ENCODE data around the gene ATP10A. TPM values are rescaled to one million over a fixed set of nuclear protein-coding genes. Genes with fewer than 3 reads are reported as not detected.

ATP10A gene
- total RNA-seq, 2 donors from 2014 or later, result 16.6 to 22.8 TPM

DNA sequence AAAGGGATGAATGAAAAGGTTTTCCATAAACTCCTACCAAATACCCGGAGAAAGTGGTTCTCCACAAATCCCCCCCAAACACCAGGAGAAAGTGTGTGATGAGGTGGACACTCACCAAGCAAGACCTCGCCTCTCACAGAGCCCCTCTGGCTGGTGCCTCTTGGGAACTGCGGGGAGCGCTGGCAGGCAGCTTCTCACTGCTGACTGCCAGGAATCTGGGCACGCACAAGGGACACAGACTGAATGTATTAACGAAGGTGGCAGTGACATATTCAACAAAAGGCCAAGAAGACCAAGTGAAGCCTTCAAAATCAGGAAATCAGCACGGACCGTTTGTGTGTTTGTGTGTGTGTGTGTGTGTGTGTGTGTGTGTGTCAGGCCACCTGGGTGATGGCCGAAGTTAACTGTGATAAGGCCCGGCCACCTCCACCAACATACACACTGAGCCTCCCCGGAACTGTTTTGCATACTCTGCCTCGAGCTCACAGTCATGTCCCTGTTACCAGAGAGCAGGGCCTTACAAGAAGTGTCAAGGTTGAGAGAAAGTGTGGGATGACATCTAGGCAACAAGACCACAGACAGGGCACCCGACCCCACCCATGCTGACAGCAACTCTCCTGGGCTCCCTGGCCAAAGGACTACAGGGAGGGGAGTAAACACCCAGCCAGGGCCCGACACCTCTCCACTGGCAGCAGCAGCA lies 18.0 kb downstream of the ATP10A start:
- DNase-seq (ENCODE audit: low spot score) (no peak), ATAC-seq (peak; percentile 74 to 79)
- Mint-ChIP-seq H3K36me3 (no peaks in the 10 kb centered on the region), H3K27me3 (no peaks in the 10 kb centered on the region), H3K27ac (peak overlapping the region; percentile 49 to 82), H3K9me3 (no peaks in the 10 kb centered on the region), H3K4me3 (peak overlapping the region; percentile 74), H3K4me1 (ENCODE audit: low read depth in 2 of 2) (peaks cover 51 to 59% of the 10 kb centered on the region in 2 donors)

DNA sequence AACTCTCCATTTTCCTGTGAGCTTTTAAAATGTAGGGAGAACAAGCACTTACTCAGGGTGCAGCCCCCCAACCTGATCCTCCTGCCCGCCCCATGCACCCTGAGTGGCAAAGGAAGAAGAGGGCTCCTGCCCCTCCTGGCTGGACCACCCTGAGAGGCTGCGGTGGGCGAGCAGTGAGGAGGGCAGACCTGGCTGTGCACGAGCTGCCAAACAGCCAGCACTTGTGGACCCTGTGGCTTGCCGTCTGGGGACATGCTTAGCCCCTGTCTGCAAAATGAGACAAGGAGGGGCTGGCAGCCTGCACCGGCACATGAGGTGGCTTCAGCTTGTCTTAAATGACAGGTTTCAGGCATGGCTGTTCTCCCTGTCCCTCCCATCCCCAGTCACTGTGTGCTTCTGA lies 18.6 kb downstream of the ATP10A start:
- peak overlapping the region; percentile 49 to 82 for H3K27ac Mint-ChIP-seq
- no peak overlapping the region for H3K4me3 Mint-ChIP-seq
- H3K9me3 Mint-ChIP-seq, result no peaks in the 10 kb centered on the region
- DNase-seq (ENCODE audit: low spot score), result no peak
- peaks cover 45 to 55% of the 10 kb centered on the region in 2 donors for H3K4me1 Mint-ChIP-seq (ENCODE audit: low read depth in 2 of 2)
- no peaks in the 10 kb centered on the region for H3K36me3 Mint-ChIP-seq
- no peaks in the 10 kb centered on the region for H3K27me3 Mint-ChIP-seq
- ATAC-seq, result no peak

DNA sequence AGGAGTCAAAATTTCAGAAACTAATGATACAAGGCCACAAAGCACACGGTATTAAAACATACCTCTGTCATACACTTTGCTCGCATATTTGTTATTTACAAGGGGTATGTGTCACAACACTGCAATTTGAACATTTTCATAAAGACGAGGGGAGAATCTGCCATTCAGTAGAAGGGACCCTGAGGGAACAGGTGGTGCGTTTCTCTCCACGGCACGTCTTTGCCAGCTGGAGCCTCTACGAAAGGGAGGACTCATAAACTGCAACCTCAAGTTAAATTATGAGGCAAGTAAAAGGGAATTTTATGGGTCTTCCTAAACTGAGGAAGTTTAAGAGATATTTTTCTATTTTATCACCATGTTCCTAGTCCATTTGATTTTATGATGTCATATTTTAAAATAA lies 19.1 kb downstream of the ATP10A start:
- no peaks in the 10 kb centered on the region for H3K9me3 Mint-ChIP-seq
- DNase-seq (ENCODE audit: low spot score), result no peak
- H3K4me3 Mint-ChIP-seq, result no peak overlapping the region
- H3K4me1 Mint-ChIP-seq (ENCODE audit: low read depth in 2 of 2), result peaks cover 43 to 54% of the 10 kb centered on the region in 2 donors
- peak overlapping the region; percentile 13 to 68 for H3K27ac Mint-ChIP-seq
- no peaks in the 10 kb centered on the region for H3K36me3 Mint-ChIP-seq
- ATAC-seq, result no peak
- H3K27me3 Mint-ChIP-seq, result no peaks in the 10 kb centered on the region

DNA sequence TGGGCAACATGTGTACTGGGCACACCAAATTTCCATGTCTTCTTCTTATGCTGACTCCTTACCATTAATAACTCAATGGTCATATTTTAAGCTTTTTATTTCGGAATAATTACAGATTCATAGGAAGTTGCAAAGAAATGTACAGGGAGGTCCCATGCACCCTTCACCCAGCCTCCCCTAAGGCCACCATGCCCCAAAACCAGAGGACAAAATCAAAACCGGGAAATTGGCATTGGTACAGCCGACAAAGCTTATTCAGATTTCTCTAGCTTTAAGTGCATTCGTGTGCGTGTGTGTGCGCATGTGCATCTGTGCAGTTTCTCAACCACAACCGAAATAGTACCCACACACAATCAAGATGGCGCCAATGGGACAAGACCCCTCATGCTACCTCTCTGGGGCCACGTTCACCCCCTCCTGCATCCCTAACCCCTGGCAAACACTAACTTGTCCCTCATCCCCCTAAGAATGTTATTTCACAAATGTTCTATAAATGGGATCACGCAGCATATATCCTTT lies 23.4 kb downstream of the ATP10A start:
- Mint-ChIP-seq H3K27me3 (no peaks in the 10 kb centered on the region), H3K9me3 (no peaks in the 10 kb centered on the region), H3K4me1 (ENCODE audit: low read depth in 2 of 2) (peaks cover 29 to 47% of the 10 kb centered on the region in 2 donors), H3K27ac (peak overlapping the region in 1 of 2 donors; percentile 45), H3K36me3 (no peaks in the 10 kb centered on the region), H3K4me3 (no peak overlapping the region)
- DNase-seq (ENCODE audit: low spot score) (no peak), ATAC-seq (no peak)

DNA sequence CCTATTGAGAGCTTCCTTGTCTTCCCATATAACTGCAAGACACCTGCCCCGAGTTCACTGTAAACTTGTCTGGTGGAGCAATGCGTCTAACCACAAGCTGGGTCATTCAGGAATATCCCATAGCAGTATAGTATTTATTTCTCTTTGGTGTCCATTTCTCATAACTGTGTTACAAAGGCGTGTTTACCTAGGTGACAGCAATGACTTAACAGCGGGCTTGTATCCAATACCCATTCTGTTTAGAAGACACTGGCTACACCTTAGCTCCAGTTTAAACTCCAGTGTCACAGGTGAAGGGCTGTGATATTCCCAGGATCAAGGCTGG lies 24.3 kb downstream of the ATP10A start:
- no peaks in the 10 kb centered on the region for H3K9me3 Mint-ChIP-seq
- H3K4me3 Mint-ChIP-seq, result no peak overlapping the region
- ATAC-seq, result no peak
- no peaks in the 10 kb centered on the region for H3K36me3 Mint-ChIP-seq
- DNase-seq (ENCODE audit: low spot score), result no peak
- H3K27ac Mint-ChIP-seq, result no peak overlapping the region
- no peaks in the 10 kb centered on the region for H3K27me3 Mint-ChIP-seq
- H3K4me1 Mint-ChIP-seq (ENCODE audit: low read depth in 2 of 2), result peaks cover 28 to 49% of the 10 kb centered on the region in 2 donors

DNA sequence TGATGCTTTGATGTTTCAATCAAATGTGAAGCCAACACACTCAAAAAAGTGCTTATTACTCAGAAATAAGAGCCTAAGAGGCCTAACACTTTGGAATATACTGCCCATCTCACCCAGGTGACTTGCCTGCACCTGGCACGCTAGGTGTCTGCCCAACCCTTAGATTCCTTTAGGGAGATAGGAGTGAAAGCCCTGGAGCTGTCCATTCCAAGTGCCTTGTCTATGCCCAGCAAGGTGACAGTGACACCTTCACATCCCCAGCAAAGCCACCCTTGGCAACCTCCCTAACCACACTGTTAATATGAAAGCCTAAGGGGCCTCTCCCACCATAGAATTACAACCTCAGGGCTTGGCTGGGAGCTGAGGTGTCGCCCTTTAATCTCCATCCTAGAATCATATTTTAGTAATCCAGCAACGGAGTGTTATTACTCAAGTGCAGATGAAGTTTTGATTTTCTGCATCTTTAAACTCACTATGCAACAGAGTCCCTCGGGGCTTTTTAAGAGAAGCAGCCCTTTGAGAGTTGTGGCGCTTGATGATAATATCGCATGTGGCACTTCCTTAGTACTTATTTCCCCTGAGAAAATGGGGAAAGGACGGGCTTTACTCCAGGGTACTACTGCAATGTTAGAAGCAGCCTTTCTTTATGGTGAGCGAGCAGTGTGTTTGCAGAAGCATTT lies 24.8 kb downstream of the ATP10A start:
- no peak for ATAC-seq
- Mint-ChIP-seq H3K9me3 (no peaks in the 10 kb centered on the region), H3K36me3 (no peaks in the 10 kb centered on the region), H3K27me3 (no peaks in the 10 kb centered on the region), H3K27ac (no peak overlapping the region), H3K4me1 (ENCODE audit: low read depth in 2 of 2) (peaks cover 25 to 45% of the 10 kb centered on the region in 2 donors), H3K4me3 (no peak overlapping the region)
- no peak for DNase-seq (ENCODE audit: low spot score)

DNA sequence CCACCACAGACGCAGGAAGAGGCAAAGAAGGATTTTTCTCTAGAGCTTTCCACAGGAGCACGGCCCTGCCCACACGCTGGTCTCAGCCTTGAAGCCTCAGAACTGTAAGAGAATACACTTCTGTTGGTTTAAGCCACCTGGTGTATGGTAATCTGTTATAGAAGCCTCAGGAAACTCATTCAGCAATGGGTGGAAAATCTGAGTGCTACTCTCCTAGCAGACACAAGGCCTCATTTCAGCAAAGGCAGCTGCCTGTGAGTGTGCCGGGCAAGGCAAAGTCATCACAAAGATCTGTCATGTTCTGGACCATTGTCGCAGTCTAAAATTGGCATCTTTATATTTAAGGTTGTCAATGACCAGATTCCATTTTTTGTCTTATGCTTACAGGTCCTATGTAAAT lies 31.0 kb downstream of the ATP10A start:
- Mint-ChIP-seq H3K36me3 (peaks cover 5% of the 10 kb centered on the region), H3K27ac (peak overlapping the region in 1 of 2 donors; percentile 1), H3K27me3 (no peaks in the 10 kb centered on the region), H3K4me1 (ENCODE audit: low read depth in 2 of 2) (peaks cover 25 to 36% of the 10 kb centered on the region in 2 donors), H3K4me3 (no peak overlapping the region), H3K9me3 (peaks cover 3% of the 10 kb centered on the region)
- no peak for DNase-seq (ENCODE audit: low spot score)
- ATAC-seq, result no peak

DNA sequence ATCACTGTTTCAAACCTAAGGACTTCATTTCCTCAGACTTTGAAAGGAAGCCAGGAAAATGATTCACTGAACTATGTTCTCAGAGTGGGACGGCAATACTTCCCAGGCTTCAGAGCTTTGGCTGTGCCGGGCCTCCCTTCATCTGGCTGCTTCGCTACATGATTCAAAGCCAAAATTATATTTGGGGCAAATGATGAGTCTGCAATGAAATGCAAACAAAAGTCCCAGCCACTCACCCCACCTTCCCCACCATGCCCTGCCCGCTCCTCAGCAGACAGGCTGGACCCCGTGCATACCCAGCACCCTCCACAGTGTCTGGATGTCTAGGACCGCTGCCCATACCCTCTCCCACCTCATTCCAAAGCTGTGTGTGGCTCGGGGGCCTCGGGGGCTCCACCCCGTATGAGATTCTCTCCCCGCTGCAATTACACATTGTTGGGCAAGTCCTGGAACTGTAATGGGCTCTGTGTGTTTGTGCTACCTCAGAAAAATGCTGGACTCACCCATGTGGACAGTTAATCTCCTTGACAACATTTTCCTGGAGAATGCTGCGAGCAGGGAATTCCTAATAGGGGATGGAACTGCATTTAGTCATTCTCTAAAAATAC lies 32.2 kb downstream of the ATP10A start:
- peaks cover 4% of the 10 kb centered on the region for H3K9me3 Mint-ChIP-seq
- DNase-seq (ENCODE audit: low spot score), result no peak
- H3K36me3 Mint-ChIP-seq, result peaks cover 6% of the 10 kb centered on the region

DNA sequence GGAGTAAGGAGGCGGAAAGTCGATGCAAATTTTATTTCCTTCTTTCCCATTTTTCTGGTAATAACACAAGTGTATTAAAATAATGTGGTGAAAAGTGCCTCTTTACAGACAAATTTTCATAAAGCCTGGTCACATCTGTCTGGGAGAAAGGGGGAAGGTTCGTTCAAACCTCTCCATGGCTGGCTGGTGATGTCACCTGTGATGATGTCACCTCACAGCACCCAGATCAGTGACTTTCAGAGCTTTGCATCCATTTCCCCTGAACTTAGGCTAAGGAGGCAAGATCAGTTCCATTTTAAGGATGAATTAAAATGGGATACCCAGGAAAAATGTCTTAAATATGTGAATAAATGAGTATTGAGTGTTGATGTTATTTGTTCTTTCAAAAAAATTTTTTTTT lies 34.1 kb downstream of the ATP10A start:
- ATAC-seq (no peak), DNase-seq (ENCODE audit: low spot score) (no peak)
- peaks cover 15% of the 10 kb centered on the region for H3K36me3 Mint-ChIP-seq
- H3K27me3 Mint-ChIP-seq, result no peaks in the 10 kb centered on the region
- H3K27ac Mint-ChIP-seq, result peak overlapping the region in 1 of 2 donors; percentile 51
- no peak overlapping the region for H3K4me3 Mint-ChIP-seq
- peaks cover 22 to 38% of the 10 kb centered on the region in 2 donors for H3K4me1 Mint-ChIP-seq (ENCODE audit: low read depth in 2 of 2)
- H3K9me3 Mint-ChIP-seq, result peaks cover 5% of the 10 kb centered on the region

More for the DNA sequence above, 32.2 kb downstream of the ATP10A start:
- ATAC-seq, result no peak
- H3K4me3 Mint-ChIP-seq, result no peak overlapping the region
- H3K27ac Mint-ChIP-seq, result no peak overlapping the region
- H3K4me1 Mint-ChIP-seq (ENCODE audit: low read depth in 2 of 2), result peaks cover 19 to 32% of the 10 kb centered on the region in 2 donors
- no peaks in the 10 kb centered on the region for H3K27me3 Mint-ChIP-seq

DNA sequence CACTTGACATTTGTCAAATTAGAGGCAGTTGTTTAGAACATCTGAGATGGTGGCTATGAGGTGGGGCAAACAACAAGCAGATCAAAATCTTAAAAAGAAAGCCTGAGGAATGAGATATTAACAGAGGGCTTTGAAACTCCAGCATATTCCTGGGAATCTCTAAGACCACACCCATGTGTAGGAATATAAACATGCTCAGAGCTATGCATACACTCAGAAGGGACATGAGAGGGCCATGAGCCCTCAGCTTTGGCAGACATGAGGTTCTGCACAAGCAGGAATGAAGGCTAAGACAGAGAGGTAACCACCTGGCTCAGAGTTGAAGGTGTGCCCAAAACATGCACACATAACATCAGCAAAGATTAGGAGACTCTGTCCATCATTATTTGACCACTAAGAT lies 37.9 kb downstream of the ATP10A start:
- DNase-seq (ENCODE audit: low spot score), result no peak
- no peaks in the 10 kb centered on the region for H3K27me3 Mint-ChIP-seq
- no peak overlapping the region for H3K27ac Mint-ChIP-seq
- no peak overlapping the region for H3K4me3 Mint-ChIP-seq
- peaks cover 16 to 32% of the 10 kb centered on the region in 2 donors for H3K4me1 Mint-ChIP-seq (ENCODE audit: low read depth in 2 of 2)
- H3K36me3 Mint-ChIP-seq, result peaks cover 15% of the 10 kb centered on the region
- no peak for ATAC-seq
- H3K9me3 Mint-ChIP-seq, result peaks cover 5% of the 10 kb centered on the region

DNA sequence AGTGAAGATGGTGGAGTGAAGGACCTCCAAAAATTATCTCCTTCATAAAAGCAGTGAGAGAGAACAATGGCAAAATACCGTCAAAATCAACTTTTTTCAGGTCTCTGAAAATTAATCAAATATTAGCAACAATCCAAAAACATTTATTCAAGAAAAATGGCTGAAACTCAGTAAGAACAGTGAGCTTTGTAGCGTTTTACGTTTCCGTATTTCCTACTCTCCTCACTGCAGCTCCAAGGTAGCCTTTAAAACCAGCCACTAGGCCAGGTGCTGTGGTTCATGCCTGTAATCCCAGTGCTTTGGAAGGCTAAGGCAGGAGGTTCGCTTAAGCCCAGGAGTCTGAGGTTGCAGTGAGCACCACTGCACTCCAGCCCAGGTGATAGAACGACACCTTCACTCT lies 38.5 kb downstream of the ATP10A start:
- DNase-seq (ENCODE audit: low spot score) (no peak), ATAC-seq (no peak)
- peaks cover 5% of the 10 kb centered on the region for H3K9me3 Mint-ChIP-seq
- H3K4me1 Mint-ChIP-seq (ENCODE audit: low read depth in 2 of 2), result peaks cover 16 to 30% of the 10 kb centered on the region in 2 donors
- H3K27ac Mint-ChIP-seq, result no peak overlapping the region
- no peak overlapping the region for H3K4me3 Mint-ChIP-seq
- peaks cover 15% of the 10 kb centered on the region for H3K36me3 Mint-ChIP-seq
- no peaks in the 10 kb centered on the region for H3K27me3 Mint-ChIP-seq

DNA sequence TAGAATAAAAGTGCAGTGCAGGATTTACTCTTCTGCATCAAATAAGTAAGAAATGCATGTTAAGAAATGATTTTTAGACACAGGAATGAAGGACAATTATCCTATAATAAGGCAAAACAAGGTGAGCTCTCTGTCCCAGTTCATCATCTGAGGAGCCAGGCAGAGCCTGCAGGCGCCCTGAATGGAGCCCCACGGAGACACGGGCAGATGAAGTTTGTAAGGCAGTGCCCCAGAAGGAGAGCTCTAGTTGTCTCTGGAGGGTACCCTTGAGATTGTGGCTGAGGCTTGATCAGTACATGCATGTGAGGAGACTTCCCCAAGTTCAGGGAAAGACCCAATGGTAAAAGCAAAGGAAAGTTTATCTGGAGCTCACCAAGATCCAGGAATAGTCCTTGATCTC lies 50.3 kb downstream of the ATP10A start:
- no peak for DNase-seq (ENCODE audit: low spot score)
- Mint-ChIP-seq H3K4me3 (no peak overlapping the region), H3K9me3 (no peaks in the 10 kb centered on the region), H3K27me3 (peaks cover 0 to 2% of the 10 kb centered on the region in 2 donors), H3K36me3 (no peaks in the 10 kb centered on the region), H3K27ac (no peak overlapping the region), H3K4me1 (ENCODE audit: low read depth in 2 of 2) (peaks cover 48 to 50% of the 10 kb centered on the region in 2 donors)
- ATAC-seq, result no peak

DNA sequence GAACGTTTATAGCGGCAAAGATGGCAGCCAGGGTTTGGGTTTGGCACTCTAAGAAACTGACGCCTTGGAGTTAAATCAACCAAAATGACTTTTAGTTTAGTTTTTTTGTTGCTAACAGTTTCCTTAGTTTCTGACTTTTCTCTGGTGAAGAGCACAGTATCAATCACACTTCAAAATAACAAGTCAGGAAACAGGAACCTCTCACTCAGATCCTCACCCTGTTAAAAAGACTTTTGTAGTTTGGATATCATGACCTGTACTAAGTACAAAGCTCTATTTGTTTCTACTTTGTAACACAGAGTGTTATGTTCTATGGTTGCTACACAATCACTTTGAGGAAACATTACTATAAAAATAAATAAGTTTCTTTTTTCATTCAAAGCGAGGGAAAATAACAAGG lies 51.1 kb downstream of the ATP10A start:
- peak overlapping the region; percentile 83 for H3K4me3 Mint-ChIP-seq
- no peak for ATAC-seq
- no peaks in the 10 kb centered on the region for H3K9me3 Mint-ChIP-seq
- peaks cover 48 to 50% of the 10 kb centered on the region in 2 donors for H3K4me1 Mint-ChIP-seq (ENCODE audit: low read depth in 2 of 2)
- H3K27ac Mint-ChIP-seq, result peak overlapping the region; percentile 49 to 83
- H3K36me3 Mint-ChIP-seq, result no peaks in the 10 kb centered on the region
- no peak for DNase-seq (ENCODE audit: low spot score)
- peaks cover 0 to 2% of the 10 kb centered on the region in 2 donors for H3K27me3 Mint-ChIP-seq

DNA sequence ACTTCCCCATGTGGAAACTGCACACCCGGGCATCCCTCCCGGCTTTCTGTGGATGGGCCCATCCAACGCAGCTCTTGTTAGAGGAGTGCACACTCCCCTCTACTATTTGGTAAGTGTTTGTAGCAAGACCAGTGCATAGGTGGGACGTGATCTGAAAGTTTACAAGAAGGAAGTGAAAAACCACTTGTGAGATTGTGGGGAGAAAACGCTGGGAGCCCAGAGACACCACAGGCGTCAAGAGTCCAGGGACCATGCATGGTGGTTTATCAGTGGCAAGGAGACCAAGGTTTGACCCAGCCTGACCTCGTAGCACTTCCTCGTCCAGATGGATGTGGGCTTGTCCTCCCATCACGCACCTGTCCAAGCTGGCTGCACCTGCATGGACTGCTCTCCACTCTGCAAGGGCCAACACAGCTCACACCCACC lies 51.6 kb downstream of the ATP10A start:
- peak overlapping the region; percentile 49 to 83 for H3K27ac Mint-ChIP-seq
- DNase-seq (ENCODE audit: low spot score) (peak; percentile 69), ATAC-seq (peak; percentile 88 to 90)
- peaks cover 53 to 54% of the 10 kb centered on the region in 2 donors for H3K4me1 Mint-ChIP-seq (ENCODE audit: low read depth in 2 of 2)
- peak overlapping the region; percentile 83 for H3K4me3 Mint-ChIP-seq
- H3K36me3 Mint-ChIP-seq, result no peaks in the 10 kb centered on the region
- peaks cover 0 to 2% of the 10 kb centered on the region in 2 donors for H3K27me3 Mint-ChIP-seq
- no peaks in the 10 kb centered on the region for H3K9me3 Mint-ChIP-seq

Data from natural killer cell treated with Interleukin-12 subunit alpha and Interleukin-12 subunit beta and Interleukin-15 and Interleukin-18, amount 100 ng/mL, for 72 hours (primary cell).